ENCODE results near the gene GAS2L3.
A peak's percentile ranks its signal among the peaks of the same experiment; 100 is the strongest.

Gene GAS2L3

GRCh38 chr12:100564090-100564489 lies 9.4 kb upstream of the GAS2L3 start:
- TF ChIP-seq POLR2A (IDR thresholded peaks at IDR 0.05; ENCODE audit: low read length) (no peak), GATA1 (IDR thresholded peaks at IDR 0.05; ENCODE audit: low read depth, low read length) (no peak)
- no peak for DNase-seq

GRCh38 chr12:100564905-100565467 lies 8.5 kb upstream of the GAS2L3 start:
- TF ChIP-seq POLR2A (IDR thresholded peaks at IDR 0.05; ENCODE audit: low read length) (no peak), GATA1 (IDR thresholded peaks at IDR 0.05; ENCODE audit: low read depth, low read length) (no peak)
- DNase-seq: no peak

GRCh38 chr12:100565987-100566545 lies 7.4 kb upstream of the GAS2L3 start:
- no peak for TF ChIP-seq POLR2A (IDR thresholded peaks at IDR 0.05; ENCODE audit: low read length)
- TF ChIP-seq GATA1 (IDR thresholded peaks at IDR 0.05; ENCODE audit: low read depth, low read length): no peak
- no peak for DNase-seq

GRCh38 chr12:100566887-100567637 lies 6.4 kb upstream of the GAS2L3 start:
- DNase-seq: no peak
- TF ChIP-seq POLR2A (IDR thresholded peaks at IDR 0.05; ENCODE audit: low read length) (no peak), GATA1 (IDR thresholded peaks at IDR 0.05; ENCODE audit: low read depth, low read length) (no peak)

- no peak for TF ChIP-seq GATA1 (IDR thresholded peaks at IDR 0.05; ENCODE audit: low read depth, low read length)
- TF ChIP-seq POLR2A (IDR thresholded peaks at IDR 0.05; ENCODE audit: low read length): no peak
- no peak for DNase-seq
Observed at GRCh38 chr12:100567945-100568344, 5.5 kb upstream of the GAS2L3 start.

- TF ChIP-seq GATA1 (IDR thresholded peaks at IDR 0.05; ENCODE audit: low read depth, low read length): no peak
- TF ChIP-seq POLR2A (IDR thresholded peaks at IDR 0.05; ENCODE audit: low read length): no peak
- DNase-seq: no peak
Observed at GRCh38 chr12:100572184-100572583, 1.3 kb upstream of the GAS2L3 start.

- DNase-seq: peak; percentile 32 to 64
- TF ChIP-seq GATA1 (IDR thresholded peaks at IDR 0.05; ENCODE audit: low read depth, low read length) (no peak), POLR2A (IDR thresholded peaks at IDR 0.05; ENCODE audit: low read length) (no peak)
Observed at GRCh38 chr12:100574187-100575074, 947 bp downstream of the GAS2L3 start.

GRCh38 chr12:100576331-100577036 lies 3.0 kb downstream of the GAS2L3 start:
- DNase-seq: peak; percentile 45 to 73
- TF ChIP-seq GATA1 (IDR thresholded peaks at IDR 0.05; ENCODE audit: low read depth, low read length) (no peak), POLR2A (IDR thresholded peaks at IDR 0.05; ENCODE audit: low read length) (no peak)

GRCh38 chr12:100578923-100579322 lies 5.4 kb downstream of the GAS2L3 start:
- DNase-seq: no peak
- TF ChIP-seq GATA1 (IDR thresholded peaks at IDR 0.05; ENCODE audit: low read depth, low read length) (no peak), POLR2A (IDR thresholded peaks at IDR 0.05; ENCODE audit: low read length) (no peak)

- DNase-seq: no peak
Observed at GRCh38 chr12:100579844-100580243, 6.4 kb downstream of the GAS2L3 start.

GRCh38 chr12:100584256-100584655 lies 10.8 kb downstream of the GAS2L3 start:
- DNase-seq: no peak
- no peak for TF ChIP-seq POLR2A (IDR thresholded peaks at IDR 0.05; ENCODE audit: low read length)
- TF ChIP-seq GATA1 (IDR thresholded peaks at IDR 0.05; ENCODE audit: low read depth, low read length): no peak

More at GRCh38 chr12:100579844-100580243, 6.4 kb downstream of the GAS2L3 start:
- TF ChIP-seq POLR2A (IDR thresholded peaks at IDR 0.05; ENCODE audit: low read length) (no peak), GATA1 (IDR thresholded peaks at IDR 0.05; ENCODE audit: low read depth, low read length) (no peak)

GRCh38 chr12:100591979-100592378 lies 18.5 kb downstream of the GAS2L3 start:
- no peak for TF ChIP-seq GATA1 (IDR thresholded peaks at IDR 0.05; ENCODE audit: low read depth, low read length)
- TF ChIP-seq POLR2A (IDR thresholded peaks at IDR 0.05; ENCODE audit: low read length): no peak
- no peak for DNase-seq

GRCh38 chr12:100593490-100593889 lies 20.0 kb downstream of the GAS2L3 start:
- peak; percentile 8 to 21 for DNase-seq
- no peak for TF ChIP-seq GATA1 (IDR thresholded peaks at IDR 0.05; ENCODE audit: low read depth, low read length)
- TF ChIP-seq POLR2A (IDR thresholded peaks at IDR 0.05; ENCODE audit: low read length): no peak
